Adipocyte (in vitro differentiated cells): Measurements from ENCODE around the gene RABGAP1L.

Source experiments
- DNase-seq: peaks from one replicate; pipeline ENCODE4 v3.0.0-alpha.2; 2015; ENCODE audit warnings: low read depth
- H3K27me3 ChIP-seq: replicated peaks from 2 replicates; pipeline ENCODE4 v1.7.0; 2013; ENCODE audit warnings: mild to moderate bottlenecking, low read length, moderate library complexity; ENCODE audit not compliant: control insufficient read depth, insufficient read depth
- H3K36me3 ChIP-seq: 2 replicates; pipeline ENCODE4 v1.7.0; 2013; ENCODE audit warnings: low read length, mild to moderate bottlenecking, moderate library complexity; ENCODE audit not compliant: control insufficient read depth, insufficient read depth, severe bottlenecking
- H3K4me1 ChIP-seq: 2 replicates; pipeline ENCODE4 v1.7.0; 2013; ENCODE audit warnings: mild to moderate bottlenecking, low read length, moderate library complexity; ENCODE audit not compliant: control insufficient read depth, insufficient read depth
- H3K4me3 ChIP-seq: 2 replicates; pipeline ENCODE4 v1.7.0; 2013; ENCODE audit warnings: mild to moderate bottlenecking, low read length, moderate library complexity
- H3K9ac ChIP-seq: 2 replicates; pipeline ENCODE4 v1.7.0; 2013; ENCODE audit warnings: mild to moderate bottlenecking, low read length, moderate library complexity
- H3K9me3 ChIP-seq: 2 replicates; pipeline ENCODE4 v1.7.0; 2013; ENCODE audit warnings: mild to moderate bottlenecking, low read length, moderate library complexity; ENCODE audit not compliant: control insufficient read depth

The RABGAP1L gene

GRCh38 chr1:174204697-174205308, 45.5 kb downstream of the RABGAP1L start:
- H3K27me3 ChIP-seq = no peaks in the 10 kb centered on the region
- H3K4me3 ChIP-seq = no peak overlapping the region
- no peak overlapping the region for H3K9ac ChIP-seq
- no peaks in the 10 kb centered on the region for H3K36me3 ChIP-seq
- no peak for DNase-seq
- H3K9me3 ChIP-seq = peaks cover 4% of the 10 kb centered on the region
- H3K4me1 ChIP-seq = no peaks in the 10 kb centered on the region

- Histone ChIP-seq H3K9me3 (peaks cover 4% of the 10 kb centered on the region), H3K4me1 (no peaks in the 10 kb centered on the region), H3K4me3 (no peak overlapping the region), H3K27me3 (no peaks in the 10 kb centered on the region), H3K9ac (no peak overlapping the region), H3K36me3 (no peaks in the 10 kb centered on the region)
- DNase-seq = no peak
Observed at GRCh38 chr1:174206148-174206836, 47.0 kb downstream of the RABGAP1L start.

- no peak for DNase-seq
- no peaks in the 10 kb centered on the region for H3K27me3 ChIP-seq
- H3K9ac ChIP-seq = no peak overlapping the region
- no peaks in the 10 kb centered on the region for H3K36me3 ChIP-seq
- no peak overlapping the region for H3K4me3 ChIP-seq
- no peaks in the 10 kb centered on the region for H3K9me3 ChIP-seq
- H3K4me1 ChIP-seq = no peaks in the 10 kb centered on the region
Observed at GRCh38 chr1:174209347-174210187, 50.2 kb downstream of the RABGAP1L start.

GRCh38 chr1:174211486-174211885, 52.2 kb downstream of the RABGAP1L start:
- Histone ChIP-seq H3K9me3 (no peaks in the 10 kb centered on the region), H3K9ac (no peak overlapping the region), H3K36me3 (no peaks in the 10 kb centered on the region), H3K27me3 (no peaks in the 10 kb centered on the region), H3K4me1 (no peaks in the 10 kb centered on the region), H3K4me3 (no peak overlapping the region)
- DNase-seq = no peak

- Histone ChIP-seq H3K27me3 (no peaks in the 10 kb centered on the region), H3K36me3 (no peaks in the 10 kb centered on the region), H3K4me3 (no peak overlapping the region), H3K9me3 (no peaks in the 10 kb centered on the region), H3K9ac (no peak overlapping the region), H3K4me1 (peaks cover 10% of the 10 kb centered on the region)
- DNase-seq = no peak
Observed at GRCh38 chr1:174215766-174216165, 56.4 kb downstream of the RABGAP1L start.

- H3K9ac ChIP-seq = no peak overlapping the region
- H3K27me3 ChIP-seq = no peaks in the 10 kb centered on the region
- H3K36me3 ChIP-seq = no peaks in the 10 kb centered on the region
- H3K4me1 ChIP-seq = peaks cover 10% of the 10 kb centered on the region
- H3K9me3 ChIP-seq = no peaks in the 10 kb centered on the region
- H3K4me3 ChIP-seq = no peak overlapping the region
- peak; percentile 8 for DNase-seq
Observed at GRCh38 chr1:174217248-174217647, 57.9 kb downstream of the RABGAP1L start.

- Histone ChIP-seq H3K4me3 (no peak overlapping the region), H3K9me3 (peaks cover 4% of the 10 kb centered on the region), H3K9ac (peak overlapping the region; percentile 17), H3K4me1 (peaks cover 10% of the 10 kb centered on the region), H3K36me3 (no peaks in the 10 kb centered on the region), H3K27me3 (no peaks in the 10 kb centered on the region)
- peak; percentile 77 for DNase-seq
Observed at GRCh38 chr1:174217787-174218574, 58.7 kb downstream of the RABGAP1L start.

GRCh38 chr1:174218983-174219382, 59.7 kb downstream of the RABGAP1L start:
- no peak overlapping the region for H3K9ac ChIP-seq
- no peak overlapping the region for H3K4me3 ChIP-seq
- peaks cover 10% of the 10 kb centered on the region for H3K4me1 ChIP-seq
- no peaks in the 10 kb centered on the region for H3K36me3 ChIP-seq
- H3K9me3 ChIP-seq = peaks cover 4% of the 10 kb centered on the region
- H3K27me3 ChIP-seq = no peaks in the 10 kb centered on the region
- DNase-seq = peak; percentile 15

GRCh38 chr1:174219606-174220370, 60.5 kb downstream of the RABGAP1L start:
- Histone ChIP-seq H3K36me3 (no peaks in the 10 kb centered on the region), H3K4me1 (peaks cover 10% of the 10 kb centered on the region), H3K27me3 (no peaks in the 10 kb centered on the region), H3K9me3 (peaks cover 4% of the 10 kb centered on the region), H3K4me3 (no peak overlapping the region), H3K9ac (no peak overlapping the region)
- no peak for DNase-seq

GRCh38 chr1:174221681-174222080, 62.4 kb downstream of the RABGAP1L start:
- H3K9ac ChIP-seq = no peak overlapping the region
- peaks cover 4% of the 10 kb centered on the region for H3K9me3 ChIP-seq
- no peak overlapping the region for H3K4me3 ChIP-seq
- DNase-seq = no peak
- no peaks in the 10 kb centered on the region for H3K36me3 ChIP-seq
- peaks cover 10% of the 10 kb centered on the region for H3K4me1 ChIP-seq
- H3K27me3 ChIP-seq = no peaks in the 10 kb centered on the region
